Liver (tissue), 9 donors: ENCODE measurements around the gene LAMC3. TPM values are rescaled to one million over a fixed set of nuclear protein-coding genes. Genes with fewer than 3 reads are reported as not detected.

Experiments
- DNase-seq: peaks from one replicate; pipeline ENCODE4 v3.0.0-alpha.2; 2017; ENCODE audit warnings: low spot score
- H3K27ac ChIP-seq, 2 donors: one replicate each; pipeline ENCODE4 v1.7.0; 2013; ENCODE audit warnings: inconsistent platforms in 2 of 2, low read length in 2 of 2, control low read depth in 1 of 2, low read depth in 1 of 2, mild to moderate bottlenecking in 1 of 2
- H3K27me3 ChIP-seq, 4 donors: one replicate each; pipeline versions ENCODE4 v1.6.1 to v1.7.0; 2013; ENCODE audit warnings: low read length in 3 of 4, inconsistent platforms in 1 of 4, mild to moderate bottlenecking in 1 of 4, moderate library complexity in 1 of 4; ENCODE audit not compliant: control insufficient read depth in 4 of 4, insufficient read depth in 4 of 4
- H3K36me3 ChIP-seq, 4 donors: one replicate each; pipeline versions ENCODE4 v1.6.1 to v1.7.0; 2013; ENCODE audit warnings: low read length in 3 of 4, mild to moderate bottlenecking in 3 of 4, low read depth in 1 of 4, moderate library complexity in 1 of 4; ENCODE audit not compliant: control insufficient read depth in 4 of 4, insufficient read depth in 3 of 4
- H3K4me1 ChIP-seq, 4 donors: one replicate each; pipeline versions ENCODE4 v1.6.1 to v1.7.0; 2013; ENCODE audit warnings: low read length in 3 of 4, mild to moderate bottlenecking in 3 of 4, moderate library complexity in 1 of 4; ENCODE audit not compliant: control insufficient read depth in 4 of 4, insufficient read depth in 4 of 4
- H3K4me3 ChIP-seq, 3 donors: one replicate each; pipeline versions ENCODE4 v1.6.1 to v1.7.0; 2013; ENCODE audit warnings: low read length in 3 of 3, control low read depth in 1 of 3, low read depth in 1 of 3, mild to moderate bottlenecking in 1 of 3
- H3K9ac ChIP-seq, 2 donors: one replicate each; pipeline ENCODE4 v1.7.0; 2013; ENCODE audit warnings: low read length in 2 of 2, mild to moderate bottlenecking in 2 of 2, moderate library complexity in 2 of 2, control low read depth in 1 of 2, low read depth in 1 of 2
- H3K9me3 ChIP-seq, 4 donors: one replicate each; pipeline versions ENCODE4 v1.6.1 to v1.7.0; 2013; ENCODE audit warnings: low read length in 3 of 4; ENCODE audit not compliant: control insufficient read depth in 4 of 4
- ATF3 ChIP-seq: IDR thresholded peaks from 2 replicates; pipeline ENCODE4 v1.6.1; 2016; ENCODE audit warnings: antibody characterized with exemption
- EGR1 ChIP-seq, 2 donors: IDR thresholded peaks; 2 replicates each; pipeline ENCODE4 v1.6.1; 2016 to 2018; ENCODE audit warnings: antibody characterized with exemption in 2 of 2, low read depth in 2 of 2
- FOXA1 ChIP-seq: IDR thresholded peaks from 2 replicates; pipeline ENCODE4 v1.6.1; 2016; ENCODE audit warnings: antibody characterized with exemption
- FOXA2 ChIP-seq: IDR thresholded peaks from 2 replicates; pipeline ENCODE4 v1.6.1; 2016; ENCODE audit warnings: antibody characterized with exemption
- GABPA ChIP-seq, 2 donors: IDR thresholded peaks in 1 of 2; conservative IDR thresholded peaks in 1 of 2; 2 replicates each; pipeline ENCODE4 v1.6.1; 2016; ENCODE audit warnings: antibody characterized with exemption in 2 of 2, mild to moderate bottlenecking in 1 of 2, moderate library complexity in 1 of 2
- HNF4A ChIP-seq, 2 donors: conservative IDR thresholded peaks; 2 replicates each; pipeline ENCODE4 v1.6.1; 2016; ENCODE audit warnings: antibody characterized with exemption in 2 of 2, mild to moderate bottlenecking in 2 of 2
- JUND ChIP-seq, 2 donors: IDR thresholded peaks; 2 replicates each; pipeline ENCODE4 v1.6.1; 2016; ENCODE audit warnings: antibody characterized with exemption in 2 of 2
- MAX ChIP-seq: IDR thresholded peaks from 2 replicates; pipeline ENCODE4 v1.6.1; 2016; ENCODE audit warnings: antibody characterized with exemption
- NR2F2 ChIP-seq: IDR thresholded peaks from 2 replicates; pipeline ENCODE4 v1.6.1; 2016; ENCODE audit warnings: antibody characterized with exemption
- RAD21 ChIP-seq, 2 donors: IDR thresholded peaks; 2 replicates each; pipeline ENCODE4 v1.6.1; 2016; ENCODE audit warnings: antibody characterized with exemption in 2 of 2, mild to moderate bottlenecking in 2 of 2
- RXRA ChIP-seq, 2 donors: IDR thresholded peaks; 2 replicates each; pipeline ENCODE4 v1.6.1; 2017 to 2018; ENCODE audit warnings: antibody characterized with exemption in 2 of 2, mild to moderate bottlenecking in 1 of 2
- SP1 ChIP-seq: IDR thresholded peaks from 2 replicates; pipeline ENCODE4 v1.6.1; 2018; ENCODE audit warnings: antibody characterized with exemption, mild to moderate bottlenecking
- TAF1 ChIP-seq: conservative IDR thresholded peaks from 2 replicates; pipeline ENCODE4 v1.6.1; 2016; ENCODE audit warnings: antibody characterized with exemption, mild to moderate bottlenecking
- YY1 ChIP-seq: IDR thresholded peaks from 2 replicates; pipeline ENCODE4 v1.6.1; 2016; ENCODE audit warnings: antibody characterized with exemption, mild to moderate bottlenecking
- ZBTB33 ChIP-seq: IDR thresholded peaks from 2 replicates; pipeline ENCODE4 v1.6.1; 2016; ENCODE audit warnings: antibody characterized with exemption
- WGBS: extraction: QIAGEN DNeasy Blood & Tissue Kit; methylation state at CpG from one replicate; pipeline ENCODE4 v1.1.7; 2013; 5-methylcytosine and 5-hydroxymethylcytosine counted together
- polyA plus RNA-seq, 2 donors: library from polyadenylated mRNA; stranded (reverse) in 1 of 2; unstranded in 1 of 2; fragments of 200-250 nt in 1 of 2; fragments of >200 nt in 1 of 2; fragmentation: Nextera tagmentation in 1 of 2; extraction: Ambion mirVana in 1 of 2; gene quantifications; one replicate each; pipeline versions ENCODE4 v1.2.1 to v1.2.3, GENCODE V29; 2013 to 2015
- total RNA-seq, 2 donors: library from RNA; depleted of rRNA; stranded (reverse); fragments of >200 nt; gene quantifications; one replicate each; pipeline ENCODE4 v1.2.3, GENCODE V29; 2014
- TF ChIP-seq, protein P1 (sequence below): fragments of 150-350 bp; IDR thresholded peaks from 2 replicates; pipeline ENCODE4 v1.5.1; 2017; ENCODE audit warnings: improper control_type of control experiment, low read depth, low read length; ENCODE audit not compliant: missing input control
- donor health status: healthy.
- donor health status: healthy.
- donor health status: healthy.
- donor health status: healthy.
- donor health status: healthy.

The LAMC3 gene
- total and polyA plus RNA-seq, 4 donors: 1.4 to 5.9 (median 2.9) TPM

DNA sequence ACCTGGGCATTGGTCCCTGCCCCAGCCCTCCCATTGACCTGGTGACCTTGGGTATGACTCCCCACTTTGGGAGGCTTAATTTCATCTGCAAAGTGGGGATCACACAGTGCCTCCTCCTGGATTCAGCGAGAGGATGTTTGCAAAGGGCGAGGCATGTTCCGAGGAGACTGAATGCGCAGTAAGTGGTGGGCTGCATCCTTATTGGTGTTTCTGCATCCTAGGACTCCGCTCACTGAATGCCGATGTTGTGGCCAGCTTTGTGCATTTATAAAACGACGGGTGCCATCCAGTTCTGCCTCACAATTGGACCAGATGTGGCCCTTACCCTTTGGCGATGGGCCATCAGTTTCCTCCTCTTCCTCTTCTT is 63.9 kb downstream of the LAMC3 start (continued):
- TF ChIP-seq ATF3: no peak
- TF ChIP-seq RAD21 (IDR thresholded peaks at IDR 0.05): no peak
- no peak for TF ChIP-seq YY1
- no peak for TF ChIP-seq FOXA2
- TF ChIP-seq HNF4A (conservative IDR thresholded peaks at IDR 0.05): no peak
- no peak for TF ChIP-seq SP1
- no peak for TF ChIP-seq FOXA1
- TF ChIP-seq EGR1 (IDR thresholded peaks at IDR 0.05; ENCODE audit: low read depth in 2 of 2): no peak

DNA sequence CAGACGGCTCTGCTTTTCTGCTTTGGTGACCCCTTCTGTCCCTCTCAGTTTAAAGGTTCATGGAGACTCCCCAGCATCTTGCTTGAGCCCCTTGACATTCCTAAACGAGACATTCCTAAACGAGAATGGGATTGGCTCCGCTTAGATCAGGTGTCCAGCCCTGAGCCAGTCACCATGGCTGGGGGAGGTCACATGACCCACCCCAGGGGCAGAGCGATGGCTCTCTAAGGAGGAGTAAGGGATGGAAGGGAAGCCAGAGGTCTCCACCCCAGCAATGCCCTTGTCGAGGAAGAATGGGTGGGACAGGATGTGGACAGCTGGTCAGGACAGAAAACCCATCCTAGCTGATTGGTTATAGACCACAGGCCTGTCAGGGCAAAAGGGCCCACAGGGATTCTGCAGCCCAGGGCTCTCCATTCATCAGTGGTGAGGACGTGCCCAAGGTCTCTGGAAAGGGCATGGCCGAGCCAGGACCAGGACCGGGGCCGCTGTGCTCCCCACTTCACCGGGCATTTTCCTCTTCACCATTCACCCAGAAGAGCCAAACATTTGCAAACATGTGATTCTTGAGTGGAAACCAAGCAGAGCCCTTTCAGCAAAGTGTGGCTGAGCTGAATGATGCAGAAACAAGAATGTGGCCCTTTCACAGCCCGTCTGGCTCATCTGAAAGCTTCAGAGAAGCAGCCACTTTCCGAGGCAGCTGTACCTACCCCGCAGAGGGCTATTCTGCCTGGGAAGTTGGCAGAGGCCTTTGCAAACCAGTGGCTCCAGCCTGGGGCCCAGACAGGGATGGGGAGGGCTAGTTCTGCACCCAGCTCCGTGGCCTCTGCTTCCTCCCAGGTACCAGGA is 67.6 kb downstream of the LAMC3 start:
- H3K4me1 ChIP-seq: no peaks in the 10 kb centered on the region
- 81% methylated on average over 15 of the region's 15 CpGs for WGBS
- H3K4me3 ChIP-seq: no peak overlapping the region
- DNase-seq: no peak
- H3K27me3 ChIP-seq: no peaks in the 10 kb centered on the region
- no peaks in the 10 kb centered on the region for H3K36me3 ChIP-seq
- no peak overlapping the region for H3K27ac ChIP-seq
- H3K9me3 ChIP-seq: no peaks in the 10 kb centered on the region
- TF ChIP-seq EGR1 (IDR thresholded peaks at IDR 0.05; ENCODE audit: low read depth in 2 of 2) (no peak), JUND (IDR thresholded peaks at IDR 0.05) (no peak), NR2F2 (no peak), ZBTB33 (no peak), TAF1 (no peak), GABPA (IDR thresholded peaks at IDR 0.05 in 1 of 2, conservative IDR thresholded peaks at IDR 0.05 in 1 of 2) (no peak), MAX (no peak), RXRA (IDR thresholded peaks at IDR 0.05) (no peak), RAD21 (IDR thresholded peaks at IDR 0.05) (no peak), SP1 (no peak), FOXA1 (no peak)
- TF ChIP-seq, protein P1, sequence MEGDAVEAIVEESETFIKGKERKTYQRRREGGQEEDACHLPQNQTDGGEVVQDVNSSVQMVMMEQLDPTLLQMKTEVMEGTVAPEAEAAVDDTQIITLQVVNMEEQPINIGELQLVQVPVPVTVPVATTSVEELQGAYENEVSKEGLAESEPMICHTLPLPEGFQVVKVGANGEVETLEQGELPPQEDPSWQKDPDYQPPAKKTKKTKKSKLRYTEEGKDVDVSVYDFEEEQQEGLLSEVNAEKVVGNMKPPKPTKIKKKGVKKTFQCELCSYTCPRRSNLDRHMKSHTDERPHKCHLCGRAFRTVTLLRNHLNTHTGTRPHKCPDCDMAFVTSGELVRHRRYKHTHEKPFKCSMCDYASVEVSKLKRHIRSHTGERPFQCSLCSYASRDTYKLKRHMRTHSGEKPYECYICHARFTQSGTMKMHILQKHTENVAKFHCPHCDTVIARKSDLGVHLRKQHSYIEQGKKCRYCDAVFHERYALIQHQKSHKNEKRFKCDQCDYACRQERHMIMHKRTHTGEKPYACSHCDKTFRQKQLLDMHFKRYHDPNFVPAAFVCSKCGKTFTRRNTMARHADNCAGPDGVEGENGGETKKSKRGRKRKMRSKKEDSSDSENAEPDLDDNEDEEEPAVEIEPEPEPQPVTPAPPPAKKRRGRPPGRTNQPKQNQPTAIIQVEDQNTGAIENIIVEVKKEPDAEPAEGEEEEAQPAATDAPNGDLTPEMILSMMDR: no peak
- no peak overlapping the region for H3K9ac ChIP-seq
